Measurements from ENCODE around the gene VAV2.

- no peak for TF ChIP-seq CTCF (IDR thresholded peaks at IDR 0.05)
- no peak for TF ChIP-seq POLR2A (IDR thresholded peaks at IDR 0.05)
Observed at GRCh38 chr9:133989625-133990365, 2.3 kb downstream of the VAV2 start.

Measured in heart left ventricle (tissue), 13 donors.